ENCODE data around the gene COP1.

COP1 gene

GRCh38 chr1:175947771-175948170, 259.3 kb downstream of the COP1 start:
- no peak for DNase-seq

GRCh38 chr1:175944591-175944990, 262.5 kb downstream of the COP1 start:
- no peak for DNase-seq

- no peak for DNase-seq
Measured at GRCh38 chr1:175941164-175941563, 265.9 kb downstream of the COP1 start.

- DNase-seq, result no peak
Measured at GRCh38 chr1:175936736-175937135, 270.4 kb downstream of the COP1 start.

- no peak for DNase-seq
Measured at GRCh38 chr1:175935566-175936115, 271.4 kb downstream of the COP1 start.

GRCh38 chr1:175935166-175935565, 271.9 kb downstream of the COP1 start:
- DNase-seq, result no peak

- no peak for DNase-seq
Measured at GRCh38 chr1:175933801-175934200, 273.3 kb downstream of the COP1 start.

GRCh38 chr1:175927944-175928343, 279.1 kb downstream of the COP1 start:
- no peak for DNase-seq

GRCh38 chr1:175922254-175922881, 284.7 kb downstream of the COP1 start:
- no peak for DNase-seq

- no peak for DNase-seq
Measured at GRCh38 chr1:175920381-175920780, 286.7 kb downstream of the COP1 start.

GRCh38 chr1:175919001-175919400, 288.1 kb downstream of the COP1 start:
- DNase-seq, result no peak

- DNase-seq, result no peak
Measured at GRCh38 chr1:175918364-175918801, 288.7 kb downstream of the COP1 start.

- no peak for DNase-seq
Measured at GRCh38 chr1:175914115-175914514, 293.0 kb downstream of the COP1 start.

- DNase-seq, result no peak
Measured at GRCh38 chr1:175911138-175911537, 295.9 kb downstream of the COP1 start.

- DNase-seq, result no peak
Measured at GRCh38 chr1:175906370-175906769, 300.7 kb downstream of the COP1 start.

- no peak for DNase-seq
Measured at GRCh38 chr1:175904808-175905207, 302.3 kb downstream of the COP1 start.

- no peak for DNase-seq
Measured at GRCh38 chr1:175902281-175902680, 304.8 kb downstream of the COP1 start.

GRCh38 chr1:175901076-175901836, 305.8 kb downstream of the COP1 start:
- no peak for DNase-seq

- no peak for DNase-seq
Measured at GRCh38 chr1:175900171-175900570, 306.9 kb downstream of the COP1 start.

- no peak for DNase-seq
Measured at GRCh38 chr1:175895966-175896365, 311.1 kb downstream of the COP1 start.
